ENCODE measurements around the gene RB1. TPM values are rescaled to one million over a fixed set of nuclear protein-coding genes. Genes with fewer than 3 reads are reported as not detected.
A peak's percentile ranks its signal among the peaks of the same experiment; 100 is the strongest.
"Not testable (repeated sequence)": the region's sequence is repeated elsewhere in the genome, so short reads cannot be mapped to it uniquely, and the experiment has no call there.

Gene RB1
- total and polyA plus RNA-seq, 11 donors = 8.5 to 52.1 (median 26.7) TPM

GRCh38 chr13:48424212-48424611 lies 120.7 kb downstream of the RB1 start:
- ATAC-seq = no peak
- TF ChIP-seq CTCF (IDR thresholded peaks at IDR 0.05) = no peak
- TF ChIP-seq POLR2A (IDR thresholded peaks at IDR 0.05) = no peak
- Histone ChIP-seq H3K4me3 (no peak overlapping the region), H3K9me3 (peaks cover 0 to 15% (median 0%) of the 10 kb centered on the region in 12 donors), H3K36me3 (no peaks in the 10 kb centered on the region), H3K4me1 (peaks cover 0 to 13% (median 2%) of the 10 kb centered on the region in 12 donors), H3K27ac (no peak overlapping the region), H3K27me3 (no peaks in the 10 kb centered on the region)
- no peak for DNase-seq
- WGBS, 4 donors = 96 to 97% (median 97%) methylated on average over 3 of the region's 3 CpGs
- intact Hi-C loops (cut with DNase I) = no loop called here

- H3K27ac ChIP-seq = peak overlapping the region in 1 of 12 donors; percentile 46
- intact Hi-C loops (cut with DNase I) = no loop called here
- H3K27me3 ChIP-seq = no peaks in the 10 kb centered on the region
- no peaks in the 10 kb centered on the region for H3K36me3 ChIP-seq
- H3K9me3 ChIP-seq = peaks cover 0 to 8% (median 0%) of the 10 kb centered on the region in 12 donors
- DNase-seq = no peak
- TF ChIP-seq CTCF (IDR thresholded peaks at IDR 0.05) (no peak), POLR2A (IDR thresholded peaks at IDR 0.05) (no peak)
- H3K4me1 ChIP-seq = peaks cover 0 to 31% (median 8%) of the 10 kb centered on the region in 12 donors
- ATAC-seq = no peak
- H3K4me3 ChIP-seq = peak overlapping the region in 1 of 12 donors; percentile 23
Measured at GRCh38 chr13:48426052-48426451, 122.5 kb downstream of the RB1 start.

- Histone ChIP-seq H3K4me1 (peaks cover 0 to 39% (median 11%) of the 10 kb centered on the region in 12 donors), H3K27ac (peak overlapping the region in 2 of 12 donors; percentile 41 to 46), H3K4me3 (peak overlapping the region in 1 of 12 donors; percentile 23)
- H3K36me3 ChIP-seq; H3K27me3 ChIP-seq; intact Hi-C loops (cut with DNase I); H3K9me3 ChIP-seq; ATAC-seq; DNase-seq: not testable (repeated sequence)
- 79 to 87% (median 82%) methylated on average over 8 to 9 of the region's 9 CpGs for WGBS, 4 donors
Measured at GRCh38 chr13:48426755-48427298, 123.3 kb downstream of the RB1 start.

GRCh38 chr13:48429036-48429435 lies 125.5 kb downstream of the RB1 start:
- 84 to 97% (median 91%) methylated on average over 3 of the region's 3 CpGs for WGBS, 4 donors
- no peak overlapping the region for H3K4me3 ChIP-seq
- no peak overlapping the region for H3K27ac ChIP-seq
- H3K4me1 ChIP-seq = peaks cover 0 to 55% (median 21%) of the 10 kb centered on the region in 12 donors
- intact Hi-C loops (cut with DNase I) = no loop called here
- no peak for DNase-seq
- TF ChIP-seq CTCF (IDR thresholded peaks at IDR 0.05) (no peak), POLR2A (IDR thresholded peaks at IDR 0.05) (no peak)
- no peaks in the 10 kb centered on the region for H3K36me3 ChIP-seq
- ATAC-seq = no peak
- H3K9me3 ChIP-seq = no peaks in the 10 kb centered on the region
- H3K27me3 ChIP-seq = no peaks in the 10 kb centered on the region

- TF ChIP-seq CTCF (IDR thresholded peaks at IDR 0.05) = no peak
- TF ChIP-seq POLR2A (IDR thresholded peaks at IDR 0.05) = no peak
- Histone ChIP-seq H3K27ac (no peak overlapping the region), H3K9me3 (no peaks in the 10 kb centered on the region), H3K36me3 (no peaks in the 10 kb centered on the region), H3K4me3 (no peak overlapping the region), H3K27me3 (no peaks in the 10 kb centered on the region), H3K4me1 (peaks cover 0 to 63% (median 23%) of the 10 kb centered on the region in 12 donors)
- DNase-seq (no peak), ATAC-seq (no peak)
- intact Hi-C loops (cut with DNase I) = loop anchor here in 1 of 10 donors (10.0 kb wide), 1 partner anchor 155 kb away; no protein-coding TSS in a partner anchor
Measured at GRCh38 chr13:48429886-48430285, 126.3 kb downstream of the RB1 start.
